Measurements from ENCODE around the gene CERS4. TPM values are rescaled to one million over a fixed set of nuclear protein-coding genes. Genes with fewer than 3 reads are reported as not detected.
"Not testable (repeated sequence)": the region's sequence is repeated elsewhere in the genome, so short reads cannot be mapped to it uniquely, and the experiment has no call there.

CERS4 gene
- total RNA-seq, 2 donors from 2014 or later = 170 to 176 TPM

GRCh38 chr19:8265872-8266271 lies 56.7 kb downstream of the CERS4 start:
- Histone ChIP-seq H3K9me3 (no peaks in the 10 kb centered on the region), H3K4me1 (replicated peaks) (no peaks in the 10 kb centered on the region), H3K36me3 (no peaks in the 10 kb centered on the region), H3K27me3 (replicated peaks; ENCODE audit: insufficient read depth) (no peaks in the 10 kb centered on the region), H3K27ac (no peak overlapping the region), H3K4me3 (no peak overlapping the region)
- 90% methylated on average over 3 of the region's 3 CpGs for WGBS
- intact Hi-C loops (cut with DNase I) = no loop called here
- TF ChIP-seq CTCF (IDR thresholded peaks at IDR 0.05) (no peak), POLR2AphosphoS5 (IDR thresholded peaks at IDR 0.05) (no peak), POLR2A (IDR thresholded peaks at IDR 0.05) (no peak)
- DNase-seq (ENCODE audit: low spot score) = no peak

GRCh38 chr19:8269724-8270123 lies 60.6 kb downstream of the CERS4 start:
- DNase-seq (ENCODE audit: low spot score) = no peak
- no peak overlapping the region for H3K4me3 ChIP-seq
- 88% methylated on average over 3 of the region's 3 CpGs for WGBS
- no peaks in the 10 kb centered on the region for H3K9me3 ChIP-seq
- H3K36me3 ChIP-seq = no peaks in the 10 kb centered on the region
- intact Hi-C loops (cut with DNase I) = no loop called here
- H3K4me1 ChIP-seq (replicated peaks) = no peaks in the 10 kb centered on the region
- H3K27me3 ChIP-seq (replicated peaks; ENCODE audit: insufficient read depth) = no peaks in the 10 kb centered on the region
- no peak for TF ChIP-seq POLR2AphosphoS5 (IDR thresholded peaks at IDR 0.05)
- no peak for TF ChIP-seq CTCF (IDR thresholded peaks at IDR 0.05)
- no peak for TF ChIP-seq POLR2A (IDR thresholded peaks at IDR 0.05)
- no peak overlapping the region for H3K27ac ChIP-seq

- H3K27ac ChIP-seq; H3K36me3 ChIP-seq; intact Hi-C loops (cut with DNase I); H3K4me1 ChIP-seq (replicated peaks); H3K4me3 ChIP-seq; H3K9me3 ChIP-seq; DNase-seq (ENCODE audit: low spot score); H3K27me3 ChIP-seq (replicated peaks; ENCODE audit: insufficient read depth): not testable (repeated sequence)
- WGBS = no CpG with 5 or more reads among the region's 9 CpGs
These were observed 67.3 kb downstream of the CERS4 start for GRCh38 chr19:8276508-8276907.

GRCh38 chr19:8291337-8291736 lies 82.2 kb downstream of the CERS4 start:
- H3K27me3 ChIP-seq (replicated peaks; ENCODE audit: insufficient read depth); DNase-seq (ENCODE audit: low spot score); H3K4me1 ChIP-seq (replicated peaks); H3K9me3 ChIP-seq; H3K4me3 ChIP-seq; H3K27ac ChIP-seq; intact Hi-C loops (cut with DNase I); H3K36me3 ChIP-seq: not testable (repeated sequence)
- WGBS = no CpG with 5 or more reads among the region's 9 CpGs

GRCh38 chr19:8302357-8302691 lies 93.2 kb downstream of the CERS4 start:
- Histone ChIP-seq H3K9me3 (no peaks in the 10 kb centered on the region), H3K27ac (no peak overlapping the region), H3K36me3 (no peaks in the 10 kb centered on the region), H3K4me1 (replicated peaks) (peaks cover under 1% of the 10 kb centered on the region), H3K27me3 (replicated peaks; ENCODE audit: insufficient read depth) (no peaks in the 10 kb centered on the region), H3K4me3 (no peak overlapping the region)
- 73% methylated on average over 11 of the region's 11 CpGs for WGBS
- TF ChIP-seq POLR2A (IDR thresholded peaks at IDR 0.05) = no peak
- no peak for TF ChIP-seq POLR2AphosphoS5 (IDR thresholded peaks at IDR 0.05)
- TF ChIP-seq CTCF (IDR thresholded peaks at IDR 0.05) = no peak
- intact Hi-C loops (cut with DNase I) = no loop called here
- DNase-seq (ENCODE audit: low spot score) = peak; percentile 3

- DNase-seq (ENCODE audit: low spot score) = no peak
- Histone ChIP-seq H3K27ac (no peak overlapping the region), H3K4me3 (no peak overlapping the region), H3K36me3 (no peaks in the 10 kb centered on the region), H3K9me3 (no peaks in the 10 kb centered on the region), H3K27me3 (replicated peaks; ENCODE audit: insufficient read depth) (no peaks in the 10 kb centered on the region), H3K4me1 (replicated peaks) (peaks cover 5% of the 10 kb centered on the region)
- intact Hi-C loops (cut with DNase I) = no loop called here
- TF ChIP-seq CTCF (IDR thresholded peaks at IDR 0.05) = no peak
- no peak for TF ChIP-seq POLR2A (IDR thresholded peaks at IDR 0.05)
- TF ChIP-seq POLR2AphosphoS5 (IDR thresholded peaks at IDR 0.05) = no peak
- WGBS = 84% methylated on average over 7 of the region's 7 CpGs
These were observed 93.6 kb downstream of the CERS4 start for GRCh38 chr19:8302734-8303133.

Measured in prostate gland (tissue), 2 donors.